Measurements from ENCODE around the gene FLOT2. TPM values are rescaled to one million over a fixed set of nuclear protein-coding genes. Genes with fewer than 3 reads are reported as not detected.

Gene FLOT2
- total RNA-seq, 1 donor from 2014 or later, result 136 TPM

GRCh38 chr17:28871056-28871579 is 26.4 kb downstream of the FLOT2 start:
- Mint-ChIP-seq H3K27ac (peak overlapping the region; percentile 97), H3K36me3 (ENCODE audit: low read depth) (peaks cover 2% of the 10 kb centered on the region), H3K27me3 (ENCODE audit: low read depth) (no peaks in the 10 kb centered on the region), H3K9me3 (no peaks in the 10 kb centered on the region), H3K4me3 (ENCODE audit: low read depth) (no peak overlapping the region), H3K4me1 (ENCODE audit: low read depth) (peaks cover 15% of the 10 kb centered on the region)
- intact Hi-C loops (cut with micrococcal nuclease), result loop anchor here (1.0 kb wide), 1 partner anchor 16 kb away; the partner anchor contains the start of gene ERAL1
- DNase-seq (ENCODE audit: low spot score), result peak; percentile 39

GRCh38 chr17:28867276-28867675 is 30.3 kb downstream of the FLOT2 start:
- H3K36me3 Mint-ChIP-seq (ENCODE audit: low read depth), result peaks cover 6% of the 10 kb centered on the region
- H3K9me3 Mint-ChIP-seq, result no peaks in the 10 kb centered on the region
- H3K4me3 Mint-ChIP-seq (ENCODE audit: low read depth), result no peak overlapping the region
- intact Hi-C loops (cut with micrococcal nuclease), result no loop called here
- H3K4me1 Mint-ChIP-seq (ENCODE audit: low read depth), result peaks cover 10% of the 10 kb centered on the region
- no peak for DNase-seq (ENCODE audit: low spot score)
- no peak overlapping the region for H3K27ac Mint-ChIP-seq
- H3K27me3 Mint-ChIP-seq (ENCODE audit: low read depth), result no peaks in the 10 kb centered on the region

- H3K27me3 Mint-ChIP-seq (ENCODE audit: low read depth), result no peaks in the 10 kb centered on the region
Observed at GRCh38 chr17:28865946-28866752, 31.4 kb downstream of the FLOT2 start.

GRCh38 chr17:28864991-28865849 is 32.3 kb downstream of the FLOT2 start:
- peaks cover 12% of the 10 kb centered on the region for H3K36me3 Mint-ChIP-seq (ENCODE audit: low read depth)
- DNase-seq (ENCODE audit: low spot score), result no peak
- no peak overlapping the region for H3K4me3 Mint-ChIP-seq (ENCODE audit: low read depth)
- H3K27ac Mint-ChIP-seq, result no peak overlapping the region
- intact Hi-C loops (cut with micrococcal nuclease), result no loop called here
- H3K4me1 Mint-ChIP-seq (ENCODE audit: low read depth), result peaks cover 3% of the 10 kb centered on the region
- H3K9me3 Mint-ChIP-seq, result no peaks in the 10 kb centered on the region
- no peaks in the 10 kb centered on the region for H3K27me3 Mint-ChIP-seq (ENCODE audit: low read depth)

More at GRCh38 chr17:28865946-28866752, 31.4 kb downstream of the FLOT2 start:
- Mint-ChIP-seq H3K36me3 (ENCODE audit: low read depth) (peaks cover 9% of the 10 kb centered on the region), H3K4me3 (ENCODE audit: low read depth) (no peak overlapping the region), H3K27ac (no peak overlapping the region), H3K9me3 (no peaks in the 10 kb centered on the region), H3K4me1 (ENCODE audit: low read depth) (peaks cover 6% of the 10 kb centered on the region)
- no peak for DNase-seq (ENCODE audit: low spot score)
- intact Hi-C loops (cut with micrococcal nuclease), result no loop called here

GRCh38 chr17:28863953-28864352 is 33.6 kb downstream of the FLOT2 start:
- peaks cover 18% of the 10 kb centered on the region for H3K36me3 Mint-ChIP-seq (ENCODE audit: low read depth)
- no peak for DNase-seq (ENCODE audit: low spot score)
- H3K9me3 Mint-ChIP-seq, result no peaks in the 10 kb centered on the region
- intact Hi-C loops (cut with micrococcal nuclease), result no loop called here
- peaks cover 3% of the 10 kb centered on the region for H3K4me1 Mint-ChIP-seq (ENCODE audit: low read depth)
- no peak overlapping the region for H3K4me3 Mint-ChIP-seq (ENCODE audit: low read depth)
- H3K27me3 Mint-ChIP-seq (ENCODE audit: low read depth), result no peaks in the 10 kb centered on the region
- no peak overlapping the region for H3K27ac Mint-ChIP-seq

- H3K4me1 Mint-ChIP-seq (ENCODE audit: low read depth), result peaks cover 12% of the 10 kb centered on the region
- no peaks in the 10 kb centered on the region for H3K27me3 Mint-ChIP-seq (ENCODE audit: low read depth)
- H3K36me3 Mint-ChIP-seq (ENCODE audit: low read depth), result peaks cover 32% of the 10 kb centered on the region
- DNase-seq (ENCODE audit: low spot score), result no peak
- H3K9me3 Mint-ChIP-seq, result no peaks in the 10 kb centered on the region
- no peak overlapping the region for H3K27ac Mint-ChIP-seq
- H3K4me3 Mint-ChIP-seq (ENCODE audit: low read depth), result no peak overlapping the region
- intact Hi-C loops (cut with micrococcal nuclease), result no loop called here
Observed at GRCh38 chr17:28862561-28862960, 35.0 kb downstream of the FLOT2 start.

- peaks cover 39% of the 10 kb centered on the region for H3K36me3 Mint-ChIP-seq (ENCODE audit: low read depth)
- H3K27me3 Mint-ChIP-seq (ENCODE audit: low read depth), result no peaks in the 10 kb centered on the region
- no peak overlapping the region for H3K4me3 Mint-ChIP-seq (ENCODE audit: low read depth)
Observed at GRCh38 chr17:28861393-28862203, 35.9 kb downstream of the FLOT2 start.

GRCh38 chr17:28860363-28860808 is 37.1 kb downstream of the FLOT2 start:
- Mint-ChIP-seq H3K27me3 (ENCODE audit: low read depth) (no peaks in the 10 kb centered on the region), H3K9me3 (no peaks in the 10 kb centered on the region), H3K27ac (no peak overlapping the region), H3K36me3 (ENCODE audit: low read depth) (peaks cover 42% of the 10 kb centered on the region), H3K4me1 (ENCODE audit: low read depth) (peaks cover 17% of the 10 kb centered on the region), H3K4me3 (ENCODE audit: low read depth) (no peak overlapping the region)
- no peak for DNase-seq (ENCODE audit: low spot score)
- intact Hi-C loops (cut with micrococcal nuclease), result no loop called here

More at GRCh38 chr17:28861393-28862203, 35.9 kb downstream of the FLOT2 start:
- H3K4me1 Mint-ChIP-seq (ENCODE audit: low read depth), result peaks cover 12% of the 10 kb centered on the region
- H3K27ac Mint-ChIP-seq, result no peak overlapping the region
- no peak for DNase-seq (ENCODE audit: low spot score)
- H3K9me3 Mint-ChIP-seq, result no peaks in the 10 kb centered on the region
- intact Hi-C loops (cut with micrococcal nuclease), result no loop called here

GRCh38 chr17:28858801-28859355 is 38.7 kb downstream of the FLOT2 start:
- Mint-ChIP-seq H3K9me3 (no peaks in the 10 kb centered on the region), H3K27ac (peak overlapping the region; percentile 42)

GRCh38 chr17:28857905-28858800 is 39.4 kb downstream of the FLOT2 start:
- Mint-ChIP-seq H3K27me3 (ENCODE audit: low read depth) (no peaks in the 10 kb centered on the region), H3K36me3 (ENCODE audit: low read depth) (peaks cover 47% of the 10 kb centered on the region), H3K4me3 (ENCODE audit: low read depth) (peak overlapping the region; percentile 28), H3K4me1 (ENCODE audit: low read depth) (peaks cover 24% of the 10 kb centered on the region), H3K27ac (peak overlapping the region; percentile 76), H3K9me3 (no peaks in the 10 kb centered on the region)
- DNase-seq (ENCODE audit: low spot score), result no peak
- intact Hi-C loops (cut with micrococcal nuclease), result no loop called here

More at GRCh38 chr17:28858801-28859355, 38.7 kb downstream of the FLOT2 start:
- peaks cover 24% of the 10 kb centered on the region for H3K4me1 Mint-ChIP-seq (ENCODE audit: low read depth)
- intact Hi-C loops (cut with micrococcal nuclease), result no loop called here
- no peaks in the 10 kb centered on the region for H3K27me3 Mint-ChIP-seq (ENCODE audit: low read depth)
- peaks cover 47% of the 10 kb centered on the region for H3K36me3 Mint-ChIP-seq (ENCODE audit: low read depth)
- H3K4me3 Mint-ChIP-seq (ENCODE audit: low read depth), result no peak overlapping the region
- DNase-seq (ENCODE audit: low spot score), result no peak

GRCh38 chr17:28856028-28856574 is 41.4 kb downstream of the FLOT2 start:
- H3K4me1 Mint-ChIP-seq (ENCODE audit: low read depth), result peaks cover 24% of the 10 kb centered on the region
- H3K36me3 Mint-ChIP-seq (ENCODE audit: low read depth), result peaks cover 40% of the 10 kb centered on the region
- no peaks in the 10 kb centered on the region for H3K27me3 Mint-ChIP-seq (ENCODE audit: low read depth)
- H3K27ac Mint-ChIP-seq, result no peak overlapping the region
- H3K4me3 Mint-ChIP-seq (ENCODE audit: low read depth), result peak overlapping the region; percentile 86
- DNase-seq (ENCODE audit: low spot score), result no peak
- no peaks in the 10 kb centered on the region for H3K9me3 Mint-ChIP-seq
- intact Hi-C loops (cut with micrococcal nuclease), result no loop called here
